Ishikawa (cell line): Measurements from ENCODE around the gene TAAR6.

ENCODE experiments used
- EGR1 ChIP-seq: IDR thresholded peaks from 2 replicates; pipeline ENCODE4 v1.6.1; 2012
- EP300 ChIP-seq: IDR thresholded peaks from 2 replicates; pipeline ENCODE4 v1.6.1; 2012; ENCODE audit warnings: borderline replicate concordance
- FOXM1 ChIP-seq: IDR thresholded peaks from 2 replicates; pipeline ENCODE4 v1.6.1; 2012; ENCODE audit warnings: low read depth, borderline replicate concordance
- NFIC ChIP-seq: IDR thresholded peaks from 2 replicates; pipeline ENCODE4 v1.6.1; 2012
- RAD21 ChIP-seq: IDR thresholded peaks from 2 replicates; pipeline ENCODE4 v1.6.1; 2012; ENCODE audit warnings: low read depth
- TAF1 ChIP-seq: IDR thresholded peaks from 2 replicates; pipeline ENCODE4 v1.6.1; 2012; ENCODE audit warnings: low read depth, mild to moderate bottlenecking
- TEAD4 ChIP-seq: IDR thresholded peaks from 2 replicates; pipeline ENCODE4 v1.6.1; 2012
- YY1 ChIP-seq: IDR thresholded peaks from 2 replicates; pipeline ENCODE4 v1.6.1; 2012; ENCODE audit warnings: low read depth
- ZBTB7A ChIP-seq: IDR thresholded peaks from 2 replicates; pipeline ENCODE4 v1.6.1; 2012; ENCODE audit warnings: low read depth
- TF ChIP-seq, protein P1 (sequence below): IDR thresholded peaks from 2 replicates; pipeline ENCODE4 v1.6.1; 2012; ENCODE audit warnings: low read depth, mild to moderate bottlenecking
- TF ChIP-seq, protein P2 (sequence below): IDR thresholded peaks from 2 replicates; pipeline ENCODE4 v1.6.1; 2012
- TF ChIP-seq, protein P3 (sequence below): IDR thresholded peaks from 2 replicates; pipeline ENCODE4 v1.6.1; 2012

DNA sequence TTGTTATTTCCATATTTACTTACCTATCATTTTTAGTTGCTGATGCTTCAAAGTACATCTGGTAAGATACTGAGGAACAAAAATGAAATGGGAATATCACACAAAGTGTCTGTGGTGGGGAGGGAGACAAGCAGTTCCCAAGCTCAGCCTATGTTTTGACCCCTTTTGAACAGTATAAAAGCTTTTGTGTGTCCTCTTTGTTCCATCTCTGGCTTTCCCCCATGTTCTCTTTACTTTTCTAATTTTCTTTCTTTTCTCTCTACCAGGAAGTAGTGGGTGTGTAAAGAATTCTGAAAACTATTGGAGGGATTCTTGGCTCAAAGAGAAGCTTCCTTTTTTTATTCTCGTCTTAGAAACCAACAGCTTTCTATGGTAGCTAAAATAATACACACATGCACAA, 46.6 kb downstream of the TAAR6 start:
- TF ChIP-seq FOXM1 (no peak), EGR1 (no peak), NFIC (no peak), TAF1 (no peak), TEAD4 (no peak), RAD21 (no peak), EP300 (no peak), ZBTB7A (no peak), YY1 (no peak)
- TF ChIP-seq, protein P1, sequence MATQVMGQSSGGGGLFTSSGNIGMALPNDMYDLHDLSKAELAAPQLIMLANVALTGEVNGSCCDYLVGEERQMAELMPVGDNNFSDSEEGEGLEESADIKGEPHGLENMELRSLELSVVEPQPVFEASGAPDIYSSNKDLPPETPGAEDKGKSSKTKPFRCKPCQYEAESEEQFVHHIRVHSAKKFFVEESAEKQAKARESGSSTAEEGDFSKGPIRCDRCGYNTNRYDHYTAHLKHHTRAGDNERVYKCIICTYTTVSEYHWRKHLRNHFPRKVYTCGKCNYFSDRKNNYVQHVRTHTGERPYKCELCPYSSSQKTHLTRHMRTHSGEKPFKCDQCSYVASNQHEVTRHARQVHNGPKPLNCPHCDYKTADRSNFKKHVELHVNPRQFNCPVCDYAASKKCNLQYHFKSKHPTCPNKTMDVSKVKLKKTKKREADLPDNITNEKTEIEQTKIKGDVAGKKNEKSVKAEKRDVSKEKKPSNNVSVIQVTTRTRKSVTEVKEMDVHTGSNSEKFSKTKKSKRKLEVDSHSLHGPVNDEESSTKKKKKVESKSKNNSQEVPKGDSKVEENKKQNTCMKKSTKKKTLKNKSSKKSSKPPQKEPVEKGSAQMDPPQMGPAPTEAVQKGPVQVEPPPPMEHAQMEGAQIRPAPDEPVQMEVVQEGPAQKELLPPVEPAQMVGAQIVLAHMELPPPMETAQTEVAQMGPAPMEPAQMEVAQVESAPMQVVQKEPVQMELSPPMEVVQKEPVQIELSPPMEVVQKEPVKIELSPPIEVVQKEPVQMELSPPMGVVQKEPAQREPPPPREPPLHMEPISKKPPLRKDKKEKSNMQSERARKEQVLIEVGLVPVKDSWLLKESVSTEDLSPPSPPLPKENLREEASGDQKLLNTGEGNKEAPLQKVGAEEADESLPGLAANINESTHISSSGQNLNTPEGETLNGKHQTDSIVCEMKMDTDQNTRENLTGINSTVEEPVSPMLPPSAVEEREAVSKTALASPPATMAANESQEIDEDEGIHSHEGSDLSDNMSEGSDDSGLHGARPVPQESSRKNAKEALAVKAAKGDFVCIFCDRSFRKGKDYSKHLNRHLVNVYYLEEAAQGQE: no peak
- TF ChIP-seq, protein P2, sequence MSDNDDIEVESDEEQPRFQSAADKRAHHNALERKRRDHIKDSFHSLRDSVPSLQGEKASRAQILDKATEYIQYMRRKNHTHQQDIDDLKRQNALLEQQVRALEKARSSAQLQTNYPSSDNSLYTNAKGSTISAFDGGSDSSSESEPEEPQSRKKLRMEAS: no peak
- TF ChIP-seq, protein P3, sequence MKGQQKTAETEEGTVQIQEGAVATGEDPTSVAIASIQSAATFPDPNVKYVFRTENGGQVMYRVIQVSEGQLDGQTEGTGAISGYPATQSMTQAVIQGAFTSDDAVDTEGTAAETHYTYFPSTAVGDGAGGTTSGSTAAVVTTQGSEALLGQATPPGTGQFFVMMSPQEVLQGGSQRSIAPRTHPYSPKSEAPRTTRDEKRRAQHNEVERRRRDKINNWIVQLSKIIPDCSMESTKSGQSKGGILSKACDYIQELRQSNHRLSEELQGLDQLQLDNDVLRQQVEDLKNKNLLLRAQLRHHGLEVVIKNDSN: no peak
